K562 (cell line): ENCODE measurements around the gene TRAF3IP3. TPM values are rescaled to one million over a fixed set of nuclear protein-coding genes. Genes with fewer than 3 reads are reported as not detected.

Source experiments
- ARID3B ChIP-seq: fragments of 250-450 bp; sonication (Bioruptor Pico); IDR thresholded peaks from 2 replicates; pipeline ENCODE4 v1.4.0; 2020; ENCODE audit warnings: borderline replicate concordance
- BRD4 ChIP-seq: fragments of 200-600 bp; sonication (generic); IDR thresholded peaks from 2 replicates; pipeline ENCODE4 v1.6.1; 2017; ENCODE audit warnings: inconsistent platforms
- CBX2 ChIP-seq: fragments of 200-600 bp; sonication (generic); IDR thresholded peaks from one replicate; pipeline ENCODE4 v1.6.1; 2012; ENCODE audit warnings: mild to moderate bottlenecking, low read length, inconsistent platforms; ENCODE audit not compliant: insufficient read depth, poor library complexity, severe bottlenecking
- COPS2 ChIP-seq: fragments of 450-650 bp; conservative IDR thresholded peaks from 2 replicates; pipeline ENCODE4 v1.6.1; 2016; ENCODE audit warnings: mild to moderate bottlenecking, moderate library complexity
- ERF ChIP-seq: fragments of 450-650 bp; formaldehyde crosslinking; IDR thresholded peaks from 2 replicates; pipeline ENCODE4 v1.4.0; 2020; ENCODE audit warnings: mild to moderate bottlenecking, mixed read lengths
- GMEB1 ChIP-seq: fragments of 250-450 bp; sonication (Bioruptor Pico); IDR thresholded peaks from 2 replicates; pipeline ENCODE4 v1.4.0; 2020; ENCODE audit warnings: mild to moderate bottlenecking
- HMGXB4 ChIP-seq: sonication (generic); formaldehyde crosslinking; IDR thresholded peaks from 2 replicates; pipeline ENCODE4 v1.8.1; 2023; ENCODE audit warnings: mild to moderate bottlenecking, missing genetic modification reagents
- IFI16 ChIP-seq: fragments of 250-450 bp; sonication (Bioruptor Pico); IDR thresholded peaks from 2 replicates; pipeline ENCODE4 v2.1.2; 2022; ENCODE audit warnings: mild to moderate bottlenecking, inconsistent platforms
- ILF3 ChIP-seq: fragments of 450-650 bp; IDR thresholded peaks from 2 replicates; pipeline ENCODE4 v1.6.1; 2018; ENCODE audit warnings: antibody characterized with exemption, mild to moderate bottlenecking, moderate library complexity, borderline replicate concordance
- ILK ChIP-seq: fragments of 450-650 bp; IDR thresholded peaks from 2 replicates; pipeline ENCODE4 v1.6.1; 2016; ENCODE audit warnings: missing genetic modification characterization, low read depth, mild to moderate bottlenecking, missing compliant biosample characterization, moderate library complexity, borderline replicate concordance
- NCOA2 ChIP-seq, 2 experiments: fragments of 450-650 bp; IDR thresholded peaks; 2 replicates each; pipeline ENCODE4 v1.6.1; 2018; ENCODE audit warnings: mild to moderate bottlenecking in 2 of 2, moderate library complexity in 1 of 2; ENCODE audit not compliant: partially characterized antibody in 2 of 2
- NFYB ChIP-seq: IDR thresholded peaks from 2 replicates; pipeline ENCODE4 v1.6.1; 2011; ENCODE audit warnings: mild to moderate bottlenecking, moderate library complexity; ENCODE audit not compliant: insufficient read length; ENCODE audit errors: extremely low read depth
- NRF1 ChIP-seq, 2 experiments: fragments of 450-650 bp; IDR thresholded peaks in 1 of 2; conservative IDR thresholded peaks in 1 of 2; 2 replicates each; pipeline ENCODE4 v1.6.1; 2014; ENCODE audit warnings: mild to moderate bottlenecking in 2 of 2
- POU5F1 ChIP-seq: fragments of 150-350 bp; IDR thresholded peaks from 2 replicates; pipeline ENCODE4 v1.6.1; 2014; ENCODE audit warnings: borderline replicate concordance, low read length, low read depth, mild to moderate bottlenecking; ENCODE audit not compliant: partially characterized antibody
- PRDM10 ChIP-seq: fragments of 450-650 bp; IDR thresholded peaks from 2 replicates; pipeline ENCODE4 v1.6.1; 2018; ENCODE audit not compliant: partially characterized antibody
- ZC3H11A ChIP-seq: IDR thresholded peaks from 2 replicates; pipeline ENCODE4 v1.6.1; 2012; ENCODE audit warnings: low read depth, low read length, improper control_type of control experiment
- ZNF12 ChIP-seq: sonication (generic); formaldehyde crosslinking; IDR thresholded peaks from 2 replicates; pipeline ENCODE4 v1.4.0; 2020; ENCODE audit warnings: mild to moderate bottlenecking, missing genetic modification reagents
- ZNF197 ChIP-seq: fragments of 200-800 bp; sonication (Bioruptor generic); IDR thresholded peaks from 2 replicates; pipeline ENCODE4 v1.6.1; 2016; ENCODE audit warnings: low read depth, missing genetic modification characterization, missing compliant biosample characterization
- polyA plus RNA-seq, 8 experiments: library from polyadenylated mRNA; depleted of rRNA in 4 of 8; stranded (reverse) in 5 of 8; unstranded in 3 of 8; fragments of >200 nt; fragmentation: Nextera tagmentation in 2 of 8; fragmentation: Illumina TruSeq in 1 of 8; extraction: Ambion mirVana in 2 of 8; extraction: Trizol in 1 of 8; gene quantifications; 2 replicates each; pipeline versions ENCODE4 v1.2.1 to v1.2.3, GENCODE V29; 2011 to 2014; ENCODE audit warnings: inconsistent platforms in 1 of 8, missing spikeins in 1 of 8
- total RNA-seq, 7 experiments: library from RNA; depleted of rRNA in 6 of 7; stranded (reverse); fragments of >200 nt in 6 of 7; fragmentation: Illumina TruSeq in 2 of 7; extraction: Trizol in 2 of 7; gene quantifications; 2 replicates each; pipeline versions ENCODE4 v1.2.1 to v1.2.3, GENCODE V29; 2011 to 2021; ENCODE audit warnings: low replicate concordance in 1 of 7

The TRAF3IP3 gene
- total and polyA plus RNA-seq, 9 of the 15 experiments (the other 6 are each of a cell fraction or from before 2014, with no cell fraction given), result 0.06 to 1.1 (median 0.31) TPM

- peak; percentile 35; the same call in 1 of the 2 replicates for TF ChIP-seq HMGXB4 (CRISPR knock-in tag)
- peak; percentile 58 for TF ChIP-seq PRDM10
- TF ChIP-seq ERF, result no peak
- TF ChIP-seq GMEB1 (CRISPR knock-in tag), result no peak
- no peak for TF ChIP-seq COPS2
- TF ChIP-seq ZNF12 (CRISPR knock-in tag), result no peak
- no peak for TF ChIP-seq NCOA2 (IDR thresholded peaks at IDR 0.05; ENCODE audit: partially characterized antibody in 2 of 2)
- TF ChIP-seq POU5F1, result no peak
- no peak for TF ChIP-seq ZC3H11A
- no peak for TF ChIP-seq ARID3B (CRISPR knock-in tag)
- TF ChIP-seq IFI16 (CRISPR knock-in tag), result no peak
- no peak for TF ChIP-seq NFYB
- TF ChIP-seq ZNF197 (CRISPR knock-in tag), result no peak
- TF ChIP-seq NRF1 (conservative IDR thresholded peaks at IDR 0.05 in 1 of 2, IDR thresholded peaks at IDR 0.05 in 1 of 2), result peak; percentile 72 to 73
- no peak for TF ChIP-seq ILK (tag)
- TF ChIP-seq BRD4, result no peak
- no peak for TF ChIP-seq CBX2
- no peak for TF ChIP-seq ILF3
Measured at GRCh38 chr1:209805875-209806760, 50.3 kb downstream of the TRAF3IP3 start, which contains the start of gene IRF6 (continued).
